HEK293 (cell line): ENCODE data around the gene COA8.
"Not testable (repeated sequence)": the region's sequence is repeated elsewhere in the genome, so short reads cannot be mapped to it uniquely, and the experiment has no call there.

Source experiments
- CTCF ChIA-PET: fragments of 350-600 bp; formaldehyde crosslinking; extraction: SDS; loops from one replicate; lab custom pipeline; 2021; ENCODE audit warnings: antibody characterized with exemption; lab: Yijun Ruan, JAX
- POLR2A ChIA-PET: fragments of 300-600 bp; formaldehyde crosslinking; extraction: SDS; loops from one replicate; lab custom pipeline; 2020; ENCODE audit warnings: antibody characterized with exemption, inconsistent platforms; lab: Yijun Ruan, JAX
- H3K27ac ChIP-seq: fragments of 200-500 bp; sonication (Bioruptor generic); 2 replicates; pipeline ENCODE4 v1.5.1; 2014; ENCODE audit warnings: low read depth, low read length, control low read depth, inconsistent platforms; ENCODE audit errors: extremely low read depth
- H3K36me3 ChIP-seq, 2 experiments: fragments of 200-500 bp in 1 of 2; sonication (Bioruptor generic) in 1 of 2; 1 replicate in 1 of 2; 2 replicates in 1 of 2; pipeline ENCODE4 v1.5.1; 2014 to 2017; ENCODE audit warnings: inconsistent platforms in 2 of 2, low read length in 2 of 2; ENCODE audit not compliant: control insufficient read depth in 2 of 2, insufficient read depth in 1 of 2
- H3K4me1 ChIP-seq: fragments of 200-500 bp; sonication (Bioruptor generic); 2 replicates; pipeline ENCODE4 v1.5.1; 2014; ENCODE audit warnings: mild to moderate bottlenecking, low read length, inconsistent platforms; ENCODE audit not compliant: control insufficient read depth, insufficient read depth
- H3K4me3 ChIP-seq: 2 replicates; pipeline ENCODE4 v1.5.1; 2011; ENCODE audit warnings: low read depth, mild to moderate bottlenecking, control low read depth, low read length, moderate library complexity
- H3K9me3 ChIP-seq: fragments of 200-500 bp; sonication (Bioruptor generic); 2 replicates; pipeline ENCODE4 v1.5.1; 2014; ENCODE audit warnings: low read depth, low read length, inconsistent platforms; ENCODE audit not compliant: control insufficient read depth, insufficient read depth
- AEBP2 ChIP-seq: fragments of 450-650 bp; formaldehyde crosslinking; IDR thresholded peaks from 2 replicates; pipeline ENCODE4 v1.5.1; 2016; ENCODE audit warnings: missing biosample characterization, missing genetic modification characterization, borderline replicate concordance
- BCL6B ChIP-seq: fragments of 450-650 bp; formaldehyde crosslinking; IDR thresholded peaks from 2 replicates; pipeline ENCODE4 v1.5.1; 2017; ENCODE audit warnings: missing biosample characterization, missing genetic modification characterization
- GLI4 ChIP-seq: fragments of 450-650 bp; formaldehyde crosslinking; IDR thresholded peaks from 2 replicates; pipeline ENCODE4 v1.5.1; 2016; ENCODE audit warnings: missing biosample characterization, missing genetic modification characterization
- KLF10 ChIP-seq: fragments of 450-650 bp; IDR thresholded peaks from 2 replicates; pipeline ENCODE4 v1.5.1; 2018; ENCODE audit warnings: missing biosample characterization, mild to moderate bottlenecking, missing genetic modification characterization
- PRDM10 ChIP-seq: fragments of 450-650 bp; formaldehyde crosslinking; IDR thresholded peaks from 2 replicates; pipeline ENCODE4 v1.5.1; 2016; ENCODE audit warnings: missing biosample characterization, missing genetic modification characterization
- PRDM4 ChIP-seq: fragments of 450-650 bp; formaldehyde crosslinking; IDR thresholded peaks from 2 replicates; pipeline ENCODE4 v1.5.1; 2017; ENCODE audit warnings: missing biosample characterization, missing genetic modification characterization
- RBAK ChIP-seq: fragments of 450-650 bp; formaldehyde crosslinking; IDR thresholded peaks from 2 replicates; pipeline ENCODE4 v1.5.1; 2016; ENCODE audit warnings: missing biosample characterization, missing genetic modification characterization
- SP2 ChIP-seq: fragments of 450-650 bp; formaldehyde crosslinking; IDR thresholded peaks from 2 replicates; pipeline ENCODE4 v1.5.1; 2016; ENCODE audit warnings: missing biosample characterization, missing genetic modification characterization
- TRIM28 ChIP-seq: IDR thresholded peaks from 2 replicates; pipeline ENCODE4 v1.6.1; 2011; ENCODE audit warnings: low read length, control low read depth, borderline replicate concordance
- ZNF366 ChIP-seq: fragments of 450-650 bp; formaldehyde crosslinking; conservative IDR thresholded peaks from 2 replicates; pipeline ENCODE4 v1.5.1; 2016; ENCODE audit warnings: missing biosample characterization, missing genetic modification characterization
- ZNF529 ChIP-seq: fragments of 450-650 bp; formaldehyde crosslinking; IDR thresholded peaks from 2 replicates; pipeline ENCODE4 v1.5.1; 2017; ENCODE audit warnings: missing genetic modification characterization, missing biosample characterization; ENCODE audit not compliant: insufficient replicate concordance
- ZNF558 ChIP-seq: fragments of 450-650 bp; formaldehyde crosslinking; IDR thresholded peaks from 2 replicates; pipeline ENCODE4 v1.5.1; 2016; ENCODE audit warnings: missing biosample characterization, missing genetic modification characterization
- ZNF621 ChIP-seq: fragments of 450-650 bp; formaldehyde crosslinking; IDR thresholded peaks from 2 replicates; pipeline ENCODE4 v1.5.1; 2017; ENCODE audit warnings: missing biosample characterization, missing genetic modification characterization
- ZNF629 ChIP-seq: fragments of 450-650 bp; formaldehyde crosslinking; IDR thresholded peaks from 2 replicates; pipeline ENCODE4 v1.5.1; 2017; ENCODE audit warnings: missing biosample characterization, missing genetic modification characterization
- ZNF654 ChIP-seq: fragments of 450-650 bp; formaldehyde crosslinking; IDR thresholded peaks from 2 replicates; pipeline ENCODE4 v1.5.1; 2016; ENCODE audit warnings: low read depth, missing biosample characterization, missing genetic modification characterization
- ZNF768 ChIP-seq: fragments of 450-650 bp; formaldehyde crosslinking; IDR thresholded peaks from 2 replicates; pipeline ENCODE4 v1.5.1; 2018; ENCODE audit warnings: missing biosample characterization, mild to moderate bottlenecking, missing genetic modification characterization
- ZXDB ChIP-seq: fragments of 450-650 bp; formaldehyde crosslinking; IDR thresholded peaks from 2 replicates; pipeline ENCODE4 v1.5.1; 2016; ENCODE audit warnings: missing biosample characterization, missing genetic modification characterization
- TF ChIP-seq, protein P1 (sequence below): fragments of 450-650 bp; formaldehyde crosslinking; IDR thresholded peaks from 2 replicates; pipeline ENCODE4 v1.5.1; 2016; ENCODE audit warnings: missing biosample characterization, missing genetic modification characterization
- TF ChIP-seq, protein P2 (sequence below): fragments of 450-650 bp; IDR thresholded peaks from 2 replicates; pipeline ENCODE4 v1.5.1; 2018; ENCODE audit warnings: missing biosample characterization, missing genetic modification characterization

The COA8 gene

DNA sequence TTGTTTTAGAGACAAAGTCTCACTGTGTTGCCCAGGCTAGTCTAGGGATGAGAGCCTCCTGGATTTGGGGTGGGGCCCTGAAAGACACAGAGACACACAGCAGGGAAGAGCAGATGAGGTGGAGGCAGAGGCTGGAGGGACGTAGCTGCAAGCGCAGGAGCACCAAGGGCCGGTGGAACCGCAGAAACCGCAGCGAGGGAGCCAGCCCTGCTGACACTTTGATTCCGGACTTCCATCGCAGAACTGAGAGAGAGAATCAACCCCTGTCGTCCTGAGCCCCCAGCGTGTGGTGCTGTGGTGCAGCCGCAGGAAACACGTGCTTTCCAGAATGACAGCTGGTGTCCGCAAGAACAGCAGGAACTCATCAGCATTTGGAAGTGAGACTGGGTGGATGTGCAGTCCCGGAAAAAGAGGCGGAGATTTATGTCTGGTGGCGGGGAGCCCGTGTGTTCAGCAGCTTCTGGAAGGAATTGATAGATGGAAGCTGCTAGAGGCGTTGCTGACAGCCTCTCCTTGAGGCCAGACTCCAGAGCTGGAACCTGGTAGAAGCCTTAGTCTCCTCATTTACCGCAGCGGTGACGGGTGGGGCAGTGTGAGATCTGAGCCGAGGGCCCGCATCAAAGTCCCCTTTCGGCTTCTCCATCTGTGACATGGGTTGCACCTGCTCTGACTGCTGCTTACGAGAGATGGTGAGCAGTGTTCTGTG is 44.4 kb downstream of the COA8 start (continued):
- TF ChIP-seq ZNF768 (tag by site-specific recombination): no peak
- TF ChIP-seq ZNF529 (tag by site-specific recombination): no peak
- TF ChIP-seq RBAK (tag by site-specific recombination): no peak
- TF ChIP-seq ZNF621: no peak
- TF ChIP-seq, protein P1, sequence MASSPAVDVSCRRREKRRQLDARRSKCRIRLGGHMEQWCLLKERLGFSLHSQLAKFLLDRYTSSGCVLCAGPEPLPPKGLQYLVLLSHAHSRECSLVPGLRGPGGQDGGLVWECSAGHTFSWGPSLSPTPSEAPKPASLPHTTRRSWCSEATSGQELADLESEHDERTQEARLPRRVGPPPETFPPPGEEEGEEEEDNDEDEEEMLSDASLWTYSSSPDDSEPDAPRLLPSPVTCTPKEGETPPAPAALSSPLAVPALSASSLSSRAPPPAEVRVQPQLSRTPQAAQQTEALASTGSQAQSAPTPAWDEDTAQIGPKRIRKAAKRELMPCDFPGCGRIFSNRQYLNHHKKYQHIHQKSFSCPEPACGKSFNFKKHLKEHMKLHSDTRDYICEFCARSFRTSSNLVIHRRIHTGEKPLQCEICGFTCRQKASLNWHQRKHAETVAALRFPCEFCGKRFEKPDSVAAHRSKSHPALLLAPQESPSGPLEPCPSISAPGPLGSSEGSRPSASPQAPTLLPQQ (tag by site-specific recombination): peak; percentile 55; the same call in 1 of the 2 replicates
- TF ChIP-seq SP2 (tag by site-specific recombination): peak; percentile 39
- TF ChIP-seq ZXDB (tag by site-specific recombination): no peak
- TF ChIP-seq TRIM28: 0 out of 2 replicates have a peak, but pooled peaks have one; percentile 22
- no peak for TF ChIP-seq PRDM4
- peak; percentile 69 for TF ChIP-seq PRDM10 (tag by site-specific recombination)
- TF ChIP-seq, all 188 proteins: peak for 27

- Histone ChIP-seq H3K36me3 (no peaks in the 10 kb centered on the region), H3K4me3 (no peak overlapping the region), H3K9me3 (no peaks in the 10 kb centered on the region), H3K4me1 (no peaks in the 10 kb centered on the region; the same call in 1 of the 2 replicates), H3K27ac (no peak overlapping the region)
- TF ChIP-seq ZNF366 (tag by site-specific recombination) (no peak), AEBP2 (no peak), GLI4 (no peak), ZNF654 (tag by site-specific recombination) (no peak), SP2 (tag by site-specific recombination) (no peak), BCL6B (no peak), KLF10 (no peak), ZNF558 (tag by site-specific recombination) (no peak), ZNF629 (tag by site-specific recombination) (no peak)
- TF ChIP-seq, protein P2, sequence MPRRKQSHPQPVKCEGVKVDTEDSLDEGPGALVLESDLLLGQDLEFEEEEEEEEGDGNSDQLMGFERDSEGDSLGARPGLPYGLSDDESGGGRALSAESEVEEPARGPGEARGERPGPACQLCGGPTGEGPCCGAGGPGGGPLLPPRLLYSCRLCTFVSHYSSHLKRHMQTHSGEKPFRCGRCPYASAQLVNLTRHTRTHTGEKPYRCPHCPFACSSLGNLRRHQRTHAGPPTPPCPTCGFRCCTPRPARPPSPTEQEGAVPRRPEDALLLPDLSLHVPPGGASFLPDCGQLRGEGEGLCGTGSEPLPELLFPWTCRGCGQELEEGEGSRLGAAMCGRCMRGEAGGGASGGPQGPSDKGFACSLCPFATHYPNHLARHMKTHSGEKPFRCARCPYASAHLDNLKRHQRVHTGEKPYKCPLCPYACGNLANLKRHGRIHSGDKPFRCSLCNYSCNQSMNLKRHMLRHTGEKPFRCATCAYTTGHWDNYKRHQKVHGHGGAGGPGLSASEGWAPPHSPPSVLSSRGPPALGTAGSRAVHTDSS (tag by site-specific recombination): no peak
- ChIA-PET CTCF (interaction anchor here (0.7 kb wide), 1 partner anchor 31 kb away, joined by 3 read pairs; no protein-coding TSS in a partner anchor), POLR2A (interaction anchor here (1.8 kb wide), 1 partner anchor 21 kb away, joined by 10 read pairs; the partner anchor contains the start of gene KLC1)
Observed at GRCh38 chr14:103607822-103608221, 45.1 kb downstream of the COA8 start.

- CTCF ChIA-PET: interaction anchor here (0.7 kb wide), 1 partner anchor 23 kb away, joined by 3 read pairs; no protein-coding TSS in a partner anchor
- H3K4me3 ChIP-seq, H3K9me3 ChIP-seq, H3K4me1 ChIP-seq, H3K36me3 ChIP-seq, H3K27ac ChIP-seq, POLR2A ChIA-PET: not testable (repeated sequence)
Observed at GRCh38 chr14:103609081-103609480, 46.3 kb downstream of the COA8 start.
